GM04504 (cell line): Measurements from ENCODE around the gene CWC27.

Source experiments
- DNase-seq: peaks from one replicate; pipeline ENCODE4 v3.0.0-alpha.2; 2012; ENCODE audit warnings: low read depth

Gene CWC27, protein sequence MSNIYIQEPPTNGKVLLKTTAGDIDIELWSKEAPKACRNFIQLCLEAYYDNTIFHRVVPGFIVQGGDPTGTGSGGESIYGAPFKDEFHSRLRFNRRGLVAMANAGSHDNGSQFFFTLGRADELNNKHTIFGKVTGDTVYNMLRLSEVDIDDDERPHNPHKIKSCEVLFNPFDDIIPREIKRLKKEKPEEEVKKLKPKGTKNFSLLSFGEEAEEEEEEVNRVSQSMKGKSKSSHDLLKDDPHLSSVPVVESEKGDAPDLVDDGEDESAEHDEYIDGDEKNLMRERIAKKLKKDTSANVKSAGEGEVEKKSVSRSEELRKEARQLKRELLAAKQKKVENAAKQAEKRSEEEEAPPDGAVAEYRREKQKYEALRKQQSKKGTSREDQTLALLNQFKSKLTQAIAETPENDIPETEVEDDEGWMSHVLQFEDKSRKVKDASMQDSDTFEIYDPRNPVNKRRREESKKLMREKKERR

DNA sequence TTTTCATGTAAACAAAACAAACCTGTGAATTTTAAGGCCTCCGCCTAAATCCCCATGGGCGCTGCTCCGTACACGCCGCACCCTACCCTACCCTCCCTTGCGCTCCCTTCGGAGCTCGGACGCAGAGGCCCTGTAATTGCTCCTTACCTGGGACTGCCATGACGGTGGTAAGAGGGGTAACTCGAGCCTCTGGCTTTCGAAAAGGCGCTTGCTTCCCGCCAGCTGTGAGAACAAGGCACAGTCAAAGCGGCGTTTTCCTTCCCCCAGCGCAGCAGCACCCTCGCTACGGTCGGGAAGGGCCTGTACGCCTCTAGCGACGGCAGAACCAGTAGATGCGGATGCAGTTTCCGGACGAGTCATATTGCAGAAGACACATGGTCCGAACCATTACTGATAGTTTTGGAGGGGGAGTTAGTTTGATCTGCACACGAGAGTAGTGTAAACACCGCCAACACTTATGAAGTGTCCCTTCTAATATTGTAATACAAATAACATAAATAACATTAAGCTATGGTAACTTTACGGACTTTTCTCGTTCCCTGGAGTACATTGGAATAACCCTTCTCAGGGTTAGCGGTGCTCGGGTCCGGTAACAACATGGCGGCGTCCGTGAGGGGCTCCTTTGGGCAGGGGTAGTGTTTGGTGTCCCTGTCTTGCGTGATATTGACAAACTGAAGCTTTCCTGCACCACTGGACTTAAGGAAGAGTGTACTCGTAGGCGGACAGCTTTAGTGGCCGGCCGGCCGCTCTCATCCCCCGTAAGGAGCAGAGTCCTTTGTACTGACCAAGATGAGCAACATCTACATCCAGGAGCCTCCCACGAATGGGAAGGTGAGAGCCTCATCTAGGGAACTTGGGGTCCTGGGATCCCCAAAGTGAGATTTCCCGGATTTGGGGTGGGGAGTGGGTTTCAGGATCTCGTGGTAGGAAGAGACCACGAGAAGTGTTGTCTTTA, at the start of gene CWC27, which contains the start of gene SREK1IP1:
Gene CWC27, plus strand, starts transcription at position 573 of the 955 bp plus-strand sequence. Its CDS starts 217 bp downstream, at position 790.
Gene SREK1IP1, minus strand, starts transcription at position 334 of the 955 bp plus-strand sequence. Its CDS starts 174 bp downstream, at position 160.
- DNase-seq, result peak; percentile 84

DNA sequence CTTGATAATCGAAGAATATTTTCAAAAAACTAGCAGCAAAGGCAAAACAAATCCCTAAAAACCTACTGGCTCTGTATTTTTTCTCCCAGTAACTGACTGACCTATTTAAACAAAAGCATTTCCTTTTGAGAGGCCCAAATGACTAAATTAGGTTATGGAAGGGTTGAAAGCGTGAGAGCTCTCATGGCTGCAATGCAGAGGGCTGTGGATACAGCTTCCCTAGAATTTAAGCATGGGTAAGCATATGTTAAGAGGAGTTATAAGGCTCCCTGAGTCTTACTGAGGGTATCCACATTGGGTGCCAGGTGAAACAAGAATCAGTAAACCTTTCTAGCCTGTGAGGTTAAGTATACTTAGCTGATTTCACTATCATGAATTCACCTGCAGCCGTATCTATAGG, 46.1 kb upstream of the CWC27 start:
- DNase-seq, result no peak

DNA sequence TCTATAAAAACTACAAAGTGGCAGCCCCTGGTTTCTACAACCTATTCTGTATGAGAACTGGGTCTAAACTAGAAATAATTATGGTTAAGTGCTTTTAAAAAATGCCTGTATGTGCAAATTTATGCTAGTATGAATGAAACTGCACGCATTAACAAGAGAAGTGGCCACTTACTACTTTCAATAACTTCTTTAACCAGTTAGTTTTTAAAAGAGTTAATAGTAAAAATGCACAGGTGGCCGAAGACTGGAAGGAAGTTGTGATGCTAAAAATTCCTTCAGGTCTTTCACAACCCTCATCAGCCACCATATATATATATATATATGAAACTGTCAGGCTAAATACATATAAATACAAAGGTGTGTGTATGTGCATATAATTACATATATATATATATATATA, 41.6 kb upstream of the CWC27 start:
- DNase-seq, result no peak

DNA sequence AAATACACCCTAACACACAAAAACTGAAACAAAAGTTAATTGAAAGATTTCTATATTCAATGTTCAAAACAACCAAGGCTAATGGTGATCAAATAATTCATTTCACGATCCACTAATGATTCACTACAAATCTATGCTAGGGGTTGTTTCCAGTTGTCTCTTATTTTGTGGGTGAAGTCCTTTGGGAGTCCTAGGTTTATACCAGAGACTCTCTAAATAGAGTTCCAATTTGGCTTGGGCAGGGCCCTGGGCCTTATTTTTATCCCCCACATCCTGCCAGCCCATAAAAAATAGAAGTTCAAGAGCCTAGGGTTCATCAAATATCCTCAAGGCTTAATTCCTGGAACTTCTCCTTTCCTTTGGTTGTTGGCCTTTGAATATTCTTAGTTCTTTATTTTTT, 26.3 kb upstream of the CWC27 start:
- DNase-seq, result no peak

DNA sequence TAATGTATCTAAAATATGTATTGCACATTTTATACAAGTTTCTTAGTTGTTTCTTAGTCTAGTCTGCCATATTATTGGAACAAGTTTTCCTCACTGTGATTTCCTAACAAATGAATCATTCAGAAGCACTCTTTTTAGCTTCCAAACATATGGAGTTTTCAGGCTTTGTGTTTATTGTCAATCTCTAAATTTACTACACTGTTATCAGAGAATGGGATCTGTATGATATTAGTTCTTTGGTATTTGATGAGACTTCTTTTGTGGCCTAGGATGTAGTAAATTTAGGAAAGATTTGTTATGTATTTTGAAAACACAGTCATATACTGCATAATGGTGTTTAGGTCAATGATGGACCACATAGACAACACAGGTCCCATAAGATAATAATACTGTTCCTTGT, 25.9 kb upstream of the CWC27 start:
- DNase-seq, result peak; percentile 17

DNA sequence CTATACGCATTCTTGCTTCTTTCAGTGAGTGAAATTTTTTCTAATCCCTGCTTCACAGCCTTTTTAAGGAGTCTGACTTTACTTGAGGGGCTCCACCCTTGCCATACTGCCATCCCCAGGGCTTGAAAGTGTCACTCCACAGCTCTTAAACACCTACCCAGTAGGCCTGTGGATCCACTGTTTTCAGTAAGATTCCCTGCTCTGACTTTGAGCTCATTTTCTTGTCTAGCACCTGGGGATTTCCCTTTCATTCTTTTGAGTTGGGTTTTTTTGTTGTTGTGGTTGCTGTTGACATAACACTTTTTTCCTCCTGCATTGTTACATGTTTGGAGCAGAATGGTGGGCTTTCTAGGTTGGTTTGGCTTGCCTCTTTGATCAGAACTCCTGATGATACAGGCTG, 23.8 kb upstream of the CWC27 start:
- DNase-seq, result no peak

DNA sequence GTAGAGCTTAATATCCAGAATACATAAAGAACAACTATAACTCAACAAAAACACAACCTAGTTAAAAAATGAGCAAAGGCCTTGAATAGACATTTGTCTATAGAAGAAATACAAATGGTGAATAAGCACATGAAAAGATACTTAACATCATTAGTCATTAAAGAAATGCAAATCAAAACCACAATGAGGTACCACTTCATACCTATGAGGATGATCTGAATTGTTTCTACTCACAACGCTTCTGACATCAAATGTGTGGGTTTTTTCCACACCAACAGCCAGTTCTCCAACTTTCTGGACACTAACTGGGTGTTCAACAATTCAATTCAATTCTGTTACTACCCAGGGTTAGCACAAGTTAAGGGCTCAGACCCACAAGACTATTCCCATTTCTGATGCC, 22.3 kb upstream of the CWC27 start:
- no peak for DNase-seq

DNA sequence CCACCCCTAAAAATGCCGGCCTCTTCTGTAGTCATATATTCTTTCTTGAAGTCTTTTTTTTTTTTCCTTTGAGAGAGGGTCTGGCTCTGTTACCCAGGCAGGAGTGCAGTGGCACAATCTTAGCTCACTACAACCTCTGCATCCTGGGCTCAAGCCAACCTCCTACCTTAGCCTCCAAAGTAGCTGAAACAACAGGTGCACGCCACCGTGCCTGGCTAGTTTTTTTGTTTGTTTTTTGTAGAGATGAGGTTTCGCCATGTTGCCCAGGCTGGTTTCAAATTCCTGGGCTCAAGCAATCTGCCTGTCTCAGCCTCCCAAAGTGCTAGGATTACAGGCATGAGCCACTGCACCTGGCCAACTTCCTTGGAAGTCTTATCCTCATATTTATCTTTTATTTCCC, 19.3 kb upstream of the CWC27 start:
- no peak for DNase-seq

DNA sequence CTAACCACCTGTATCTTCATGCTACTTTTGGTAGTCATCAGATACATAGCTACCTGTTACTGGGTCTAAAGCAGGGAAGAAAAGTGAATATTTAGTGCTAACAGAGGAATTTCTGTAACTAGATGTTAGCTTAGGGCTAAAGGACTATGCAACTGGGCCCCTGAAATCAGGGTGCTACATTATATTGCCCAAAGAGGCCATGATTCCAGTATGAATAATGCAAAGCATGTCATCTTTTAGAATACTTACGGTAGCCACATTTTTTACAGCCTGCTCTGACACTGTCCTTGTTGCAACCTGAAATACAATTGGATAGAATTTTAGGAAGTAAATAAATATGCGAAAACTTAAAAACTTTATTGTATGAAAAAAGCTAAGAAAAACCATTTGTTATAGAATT, 14.7 kb upstream of the CWC27 start:
- no peak for DNase-seq

DNA sequence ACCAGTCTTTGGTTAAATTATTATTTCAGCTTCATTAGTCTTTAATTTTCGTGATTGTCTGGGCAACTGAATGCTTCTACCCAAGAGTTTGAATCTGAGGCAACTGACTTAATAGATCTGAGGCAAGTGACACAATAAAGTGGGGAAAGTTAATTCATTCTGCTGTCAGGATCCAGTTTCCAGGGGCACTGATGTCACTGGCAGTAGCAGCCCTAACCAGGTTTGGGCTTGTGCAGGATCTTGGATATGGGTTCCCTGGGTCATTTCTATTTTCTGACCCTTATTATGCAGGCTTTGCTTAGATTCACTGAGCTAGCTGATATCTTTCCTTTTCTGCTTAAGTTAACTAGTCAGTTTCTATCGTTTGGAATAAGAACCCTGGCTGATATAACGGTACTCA, 9.8 kb upstream of the CWC27 start:
- no peak for DNase-seq

DNA sequence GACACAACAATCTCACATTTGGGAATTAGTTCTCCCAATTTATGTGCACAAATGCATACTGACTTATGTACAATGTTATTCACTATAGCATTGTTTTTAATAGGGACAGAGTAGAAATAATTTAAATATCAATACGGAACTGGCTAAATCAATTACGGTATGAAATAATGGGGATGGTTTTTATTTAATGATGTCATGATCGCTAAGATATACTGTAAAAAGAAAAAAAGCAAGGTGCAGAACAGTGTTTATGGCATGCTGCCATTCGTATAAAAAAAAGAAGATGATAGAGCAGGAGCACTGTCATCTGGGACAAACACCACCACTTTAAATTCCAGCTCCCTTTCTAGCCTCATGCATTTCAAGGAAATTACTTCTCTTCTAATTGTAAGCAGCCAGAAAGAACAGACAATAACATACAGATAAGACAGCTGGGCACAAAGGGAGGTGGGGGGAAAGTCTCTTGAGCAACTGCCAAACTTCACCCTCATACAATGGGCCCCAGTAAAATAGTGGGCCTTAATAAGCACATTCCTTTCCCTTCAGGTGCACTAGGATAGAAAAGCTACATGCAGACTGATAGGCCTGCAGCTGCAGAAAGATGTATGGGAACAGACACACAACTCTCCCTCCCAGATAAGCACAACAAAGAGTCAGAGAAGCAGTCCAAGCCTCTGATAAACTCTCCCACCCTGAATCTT, 8.6 kb upstream of the CWC27 start:
- no peak for DNase-seq

DNA sequence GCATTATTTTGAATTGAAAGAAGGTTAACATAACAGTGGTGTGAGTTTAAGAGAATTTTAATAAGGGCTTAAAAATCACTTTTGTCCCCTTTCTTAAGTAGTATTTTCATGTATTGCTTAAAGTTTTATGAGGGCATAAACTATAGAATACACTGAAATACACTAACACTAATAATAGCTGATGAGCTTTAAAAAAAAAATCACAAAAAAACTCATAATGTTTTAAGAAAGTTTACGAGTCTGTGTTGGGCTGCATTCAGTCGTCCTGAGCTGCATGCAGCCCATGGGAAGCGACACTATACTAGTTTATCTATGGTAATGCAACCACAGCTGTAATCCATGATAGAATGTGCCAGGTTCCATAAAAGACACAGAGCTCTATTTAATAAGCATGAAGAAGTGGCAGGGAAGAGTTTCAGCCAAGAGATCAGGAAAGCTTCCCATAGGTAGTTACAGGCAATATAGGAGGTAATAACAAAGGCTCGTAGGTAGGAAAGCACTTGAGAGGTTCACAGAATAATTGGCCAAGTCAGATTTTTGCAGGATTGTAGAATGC, 4.7 kb upstream of the CWC27 start:
- no peak for DNase-seq

DNA sequence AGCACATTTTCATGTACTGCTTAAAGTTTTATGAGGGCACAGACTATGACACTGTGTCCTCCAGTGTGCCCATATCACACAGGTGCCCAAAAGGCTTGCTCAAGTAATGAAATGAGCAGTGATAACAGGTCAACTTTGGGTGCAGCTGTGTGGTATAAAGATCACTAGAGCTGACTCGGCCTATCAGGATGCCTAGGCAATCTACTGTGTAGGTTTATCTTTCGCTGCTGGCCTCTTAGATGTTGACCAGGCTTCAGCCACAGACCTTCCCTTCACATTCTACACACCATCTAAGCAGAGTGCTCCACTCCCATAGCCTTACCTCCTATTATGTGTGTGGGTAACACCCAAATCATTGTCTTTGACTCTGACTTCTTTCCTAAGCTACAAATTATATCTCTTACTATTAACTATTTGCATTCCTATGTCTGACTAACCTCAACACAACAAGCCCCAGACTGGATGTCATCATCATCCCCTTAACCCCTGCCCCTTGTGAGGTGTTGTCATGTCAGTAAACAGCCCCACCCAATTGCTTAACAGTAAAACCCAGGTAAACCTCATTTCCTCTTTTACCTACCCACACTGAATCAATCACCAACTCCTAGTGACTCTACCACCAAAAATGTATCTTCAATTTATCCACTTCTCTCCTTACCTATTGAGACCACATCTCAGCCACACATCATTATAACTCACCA, 2.8 kb upstream of the CWC27 start:
- no peak for DNase-seq

DNA sequence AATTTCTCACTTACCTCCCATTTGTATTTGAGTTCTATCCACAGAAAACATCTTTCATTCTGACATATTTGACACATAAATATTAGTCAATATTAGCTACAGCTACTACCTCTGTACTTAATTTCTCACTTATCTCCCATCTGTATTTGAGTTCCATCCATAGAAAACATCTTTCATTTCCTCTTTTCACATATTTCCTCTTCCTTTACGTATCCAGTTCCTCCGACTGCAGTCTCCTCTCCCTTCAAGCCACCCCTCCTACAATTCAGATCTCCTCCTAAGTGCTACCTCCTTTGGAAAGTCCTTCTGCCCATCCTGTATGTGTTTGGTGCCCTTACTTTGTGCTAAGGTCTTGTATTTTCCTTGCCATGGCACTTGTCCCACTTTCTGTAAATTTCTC, 1.8 kb upstream of the CWC27 start:
- no peak for DNase-seq

DNA sequence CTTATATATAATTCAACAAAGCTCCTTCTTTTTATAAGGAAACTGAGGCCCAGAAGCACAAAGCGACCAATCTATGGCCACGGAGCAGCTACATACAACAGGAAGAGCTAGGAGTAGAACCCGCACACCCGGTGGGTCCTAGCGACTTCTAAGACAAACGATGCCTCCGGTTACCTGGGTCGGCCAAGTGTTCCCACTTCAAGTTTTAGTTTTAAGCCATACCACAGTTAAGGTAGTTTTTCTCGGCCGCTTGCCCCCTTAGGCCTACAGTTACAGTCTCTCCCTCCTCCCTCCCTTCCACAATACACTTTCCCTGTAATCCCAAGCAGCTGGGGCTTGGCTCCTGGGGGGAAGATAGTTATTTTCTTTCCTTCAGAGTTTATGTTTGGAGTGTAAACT, 772 bp upstream of the CWC27 start:
- peak; percentile 17 for DNase-seq

DNA sequence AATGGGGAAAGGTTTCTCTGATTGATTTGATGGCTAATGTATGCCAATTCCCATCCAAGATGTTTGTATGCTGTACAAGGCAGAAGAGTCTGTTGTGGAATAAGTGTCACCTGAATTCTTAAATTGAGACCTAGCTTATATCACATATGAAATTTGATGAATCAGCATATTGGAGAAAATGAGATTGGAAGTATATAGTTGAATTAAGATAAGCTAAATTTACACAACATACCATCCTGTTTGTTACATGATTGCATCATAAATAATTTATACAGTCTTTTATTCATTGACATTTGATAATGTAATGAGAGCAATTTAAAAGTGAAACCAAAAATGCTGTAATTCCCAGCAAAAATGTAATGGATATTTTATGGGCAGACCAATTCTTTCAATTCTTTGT, 1.1 kb downstream of the CWC27 start:
- no peak for DNase-seq

DNA sequence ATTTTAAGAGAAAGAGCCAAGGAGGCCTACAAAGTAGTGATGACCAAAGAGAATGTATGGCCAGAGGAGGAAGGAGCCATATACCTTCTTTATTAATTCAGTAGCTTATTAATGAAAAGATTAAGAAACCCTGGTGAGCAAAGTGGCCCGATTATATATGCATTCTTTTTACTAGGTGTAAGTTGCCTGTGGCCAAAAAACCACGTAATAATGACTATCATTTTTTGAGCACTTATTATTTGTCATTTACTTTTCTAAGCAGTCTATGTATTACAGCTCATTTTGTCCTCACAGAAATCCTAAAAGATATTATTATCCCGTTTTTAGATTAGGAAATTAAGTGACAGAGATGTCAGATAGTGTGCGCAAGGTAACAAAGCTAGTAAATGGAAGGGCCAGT, 3.0 kb downstream of the CWC27 start:
- DNase-seq, result no peak

DNA sequence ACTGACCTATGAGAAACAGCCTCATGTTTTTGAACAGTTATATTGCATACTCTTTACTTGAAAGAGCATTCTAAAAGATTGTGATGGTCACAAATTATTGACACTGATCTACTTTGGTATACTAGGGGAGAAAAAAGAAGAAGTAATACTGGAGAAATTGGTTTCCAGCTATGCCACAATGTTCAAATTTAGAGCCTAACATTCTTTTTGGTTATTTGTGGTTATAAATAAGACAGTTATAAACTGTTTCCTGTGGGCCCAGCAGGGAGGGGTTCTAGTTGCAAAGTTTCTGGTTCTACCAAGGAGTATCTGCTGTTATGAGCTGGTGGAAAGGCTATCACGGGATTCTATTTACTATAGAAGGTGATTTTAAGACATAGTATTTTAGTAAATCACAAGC, 4.8 kb downstream of the CWC27 start:
- DNase-seq, result no peak

DNA sequence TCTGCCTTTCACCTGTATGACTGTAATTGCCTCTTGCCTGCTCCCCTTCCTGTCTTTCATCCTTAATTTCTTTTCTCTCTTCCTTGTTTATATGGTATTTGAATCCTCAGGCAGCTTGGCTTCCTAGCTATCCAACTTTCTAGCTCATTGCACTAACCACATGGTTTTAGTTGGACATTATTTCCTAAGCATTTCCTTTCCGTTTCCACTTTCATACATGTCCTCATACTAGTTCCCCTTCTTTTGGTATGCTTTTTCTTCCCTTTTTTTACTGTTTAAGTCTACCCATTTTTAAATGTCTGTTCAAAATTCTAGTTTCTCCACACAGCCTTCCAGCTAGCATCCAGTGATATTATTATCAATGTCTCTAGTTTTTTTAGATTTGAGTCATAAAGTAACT, 6.6 kb downstream of the CWC27 start:
- no peak for DNase-seq

DNA sequence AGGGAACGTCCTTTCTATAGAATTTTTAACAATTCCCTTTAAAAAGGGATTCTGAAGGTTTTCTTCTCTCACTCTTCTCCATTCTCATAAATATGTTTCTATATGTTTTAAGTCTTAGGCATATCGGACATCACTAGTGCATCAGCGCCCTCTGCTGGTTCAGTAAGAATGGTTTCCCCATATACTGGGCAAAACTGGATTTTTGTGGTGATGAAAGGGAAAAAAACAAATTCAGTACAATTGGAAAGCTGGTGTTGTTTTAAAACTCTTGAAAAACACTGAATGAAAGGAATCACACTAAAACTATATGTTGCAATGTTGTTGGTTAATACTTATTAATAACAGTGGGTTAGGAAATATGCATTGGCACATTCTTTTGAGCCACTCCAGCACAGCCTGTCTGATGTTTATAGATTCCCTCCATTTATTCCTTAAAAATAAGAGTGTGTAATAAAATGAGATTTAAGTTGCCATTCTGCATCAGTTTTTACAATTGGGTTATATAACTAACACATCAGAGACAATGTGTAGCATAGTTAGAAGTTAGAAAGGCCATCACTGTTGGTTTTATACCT, 15.8 kb downstream of the CWC27 start:
- DNase-seq, result peak; percentile 48

DNA sequence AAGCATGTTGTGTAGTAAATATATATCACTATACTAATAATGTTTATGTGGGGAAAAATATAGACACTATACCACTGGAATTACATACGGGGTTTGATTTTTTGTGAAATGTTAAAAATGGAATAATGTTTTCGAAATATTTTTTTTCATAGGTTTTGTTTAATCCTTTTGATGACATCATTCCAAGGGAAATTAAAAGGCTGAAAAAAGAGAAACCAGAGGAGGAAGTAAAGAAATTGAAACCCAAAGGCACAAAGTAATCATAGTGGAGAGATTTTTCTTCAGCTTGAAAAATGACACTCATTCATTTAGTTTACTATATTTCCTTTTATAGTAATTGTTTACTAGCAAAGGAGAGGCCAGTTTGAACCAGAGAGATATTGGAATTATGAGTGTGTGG, 17.6 kb downstream of the CWC27 start:
- no peak for DNase-seq
